ENCODE data around the gene OPCML. TPM values are rescaled to one million over a fixed set of nuclear protein-coding genes. Genes with fewer than 3 reads are reported as not detected.

OPCML gene
- total RNA-seq, 1 donor from 2014 or later = 4.1 TPM

- TF ChIP-seq CTCF (IDR thresholded peaks at IDR 0.05; ENCODE audit: unreplicated experiment) = no peak
- no peak overlapping the region for H3K27ac Mint-ChIP-seq (ENCODE audit: unreplicated experiment)
- DNase-seq (ENCODE audit: low spot score) = no peak
- peaks cover 24% of the 10 kb centered on the region for H3K4me1 Mint-ChIP-seq (ENCODE audit: unreplicated experiment)
- no peaks in the 10 kb centered on the region for H3K9me3 Mint-ChIP-seq (ENCODE audit: unreplicated experiment)
- H3K27me3 Mint-ChIP-seq (ENCODE audit: unreplicated experiment) = peaks cover 7% of the 10 kb centered on the region
- peak overlapping the region; percentile 92 for H3K4me3 Mint-ChIP-seq (ENCODE audit: unreplicated experiment)
- H3K36me3 Mint-ChIP-seq (ENCODE audit: low read depth, unreplicated experiment) = no peaks in the 10 kb centered on the region
These were observed 589.0 kb downstream of the OPCML start for GRCh38 chr11:132943357-132943705.

GRCh38 chr11:132942611-132943356 lies 589.5 kb downstream of the OPCML start:
- peaks cover 7% of the 10 kb centered on the region for H3K27me3 Mint-ChIP-seq (ENCODE audit: unreplicated experiment)
- DNase-seq (ENCODE audit: low spot score) = peak; percentile 68

GRCh38 chr11:132941761-132942160 lies 590.5 kb downstream of the OPCML start:
- Mint-ChIP-seq H3K4me3 (ENCODE audit: unreplicated experiment) (no peak overlapping the region), H3K36me3 (ENCODE audit: low read depth, unreplicated experiment) (no peaks in the 10 kb centered on the region), H3K27ac (ENCODE audit: unreplicated experiment) (no peak overlapping the region), H3K4me1 (ENCODE audit: unreplicated experiment) (peaks cover 21% of the 10 kb centered on the region), H3K9me3 (ENCODE audit: unreplicated experiment) (no peaks in the 10 kb centered on the region), H3K27me3 (ENCODE audit: unreplicated experiment) (peaks cover 9% of the 10 kb centered on the region)
- no peak for TF ChIP-seq CTCF (IDR thresholded peaks at IDR 0.05; ENCODE audit: unreplicated experiment)
- DNase-seq (ENCODE audit: low spot score) = no peak

More at GRCh38 chr11:132942611-132943356, 589.5 kb downstream of the OPCML start:
- Mint-ChIP-seq H3K36me3 (ENCODE audit: low read depth, unreplicated experiment) (no peaks in the 10 kb centered on the region), H3K27ac (ENCODE audit: unreplicated experiment) (no peak overlapping the region), H3K9me3 (ENCODE audit: unreplicated experiment) (no peaks in the 10 kb centered on the region), H3K4me3 (ENCODE audit: unreplicated experiment) (peak overlapping the region; percentile 92), H3K4me1 (ENCODE audit: unreplicated experiment) (peaks cover 24% of the 10 kb centered on the region)
- peak; percentile 64 for TF ChIP-seq CTCF (IDR thresholded peaks at IDR 0.05; ENCODE audit: unreplicated experiment)

- Mint-ChIP-seq H3K27me3 (ENCODE audit: unreplicated experiment) (peaks cover 9% of the 10 kb centered on the region), H3K27ac (ENCODE audit: unreplicated experiment) (no peak overlapping the region), H3K9me3 (ENCODE audit: unreplicated experiment) (no peaks in the 10 kb centered on the region), H3K36me3 (ENCODE audit: low read depth, unreplicated experiment) (no peaks in the 10 kb centered on the region), H3K4me3 (ENCODE audit: unreplicated experiment) (no peak overlapping the region), H3K4me1 (ENCODE audit: unreplicated experiment) (peaks cover 20% of the 10 kb centered on the region)
- DNase-seq (ENCODE audit: low spot score) = peak; percentile 37
- TF ChIP-seq CTCF (IDR thresholded peaks at IDR 0.05; ENCODE audit: unreplicated experiment) = peak; percentile 98
These were observed 591.2 kb downstream of the OPCML start for GRCh38 chr11:132941024-132941646.

- no peak for TF ChIP-seq CTCF (IDR thresholded peaks at IDR 0.05; ENCODE audit: unreplicated experiment)
- Mint-ChIP-seq H3K4me3 (ENCODE audit: unreplicated experiment) (no peak overlapping the region), H3K9me3 (ENCODE audit: unreplicated experiment) (no peaks in the 10 kb centered on the region), H3K36me3 (ENCODE audit: low read depth, unreplicated experiment) (no peaks in the 10 kb centered on the region), H3K27ac (ENCODE audit: unreplicated experiment) (no peak overlapping the region), H3K4me1 (ENCODE audit: unreplicated experiment) (peaks cover 5% of the 10 kb centered on the region), H3K27me3 (ENCODE audit: unreplicated experiment) (peaks cover 4% of the 10 kb centered on the region)
- no peak for DNase-seq (ENCODE audit: low spot score)
These were observed 595.3 kb downstream of the OPCML start for GRCh38 chr11:132937016-132937415.
